Trophoblast cell (in vitro differentiated cells and primary cell): Measurements from ENCODE around the gene SLFN12L.

ENCODE experiments used
- DNase-seq, 2 donors: peaks; one replicate each; pipeline ENCODE4 v3.0.0-alpha.2; 2016
- H2AFZ ChIP-seq: 2 replicates; pipeline ENCODE4 v1.6.1; 2013; ENCODE audit warnings: low read length, moderate library complexity, mild to moderate bottlenecking; ENCODE audit not compliant: insufficient read depth, poor library complexity
- H2AK5ac ChIP-seq: 2 replicates; pipeline ENCODE4 v1.6.1; 2013; ENCODE audit warnings: mild to moderate bottlenecking, low read length
- H2BK120ac ChIP-seq: 2 replicates; pipeline ENCODE4 v1.6.1; 2013; ENCODE audit warnings: low read length, mild to moderate bottlenecking, moderate library complexity; ENCODE audit not compliant: insufficient read depth, poor library complexity
- H2BK12ac ChIP-seq: 2 replicates; pipeline ENCODE4 v1.6.1; 2013; ENCODE audit warnings: mild to moderate bottlenecking, low read length, moderate library complexity
- H2BK5ac ChIP-seq: 2 replicates; pipeline ENCODE4 v1.6.1; 2013; ENCODE audit warnings: low read length, low read depth, moderate library complexity, mild to moderate bottlenecking; ENCODE audit not compliant: poor library complexity
- H3K14ac ChIP-seq: 2 replicates; pipeline ENCODE4 v1.6.1; 2013; ENCODE audit warnings: mild to moderate bottlenecking, low read length
- H3K18ac ChIP-seq: 2 replicates; pipeline ENCODE4 v1.6.1; 2013; ENCODE audit warnings: mild to moderate bottlenecking, low read length
- H3K23ac ChIP-seq: 2 replicates; pipeline ENCODE4 v1.6.1; 2013; ENCODE audit warnings: low read length
- H3K27ac ChIP-seq: 2 replicates; pipeline ENCODE4 v1.5.1; 2013; ENCODE audit warnings: low read depth, mild to moderate bottlenecking, inconsistent platforms, low read length, moderate library complexity
- H3K27me3 ChIP-seq: 2 replicates; pipeline ENCODE4 v1.6.1; 2013; ENCODE audit warnings: inconsistent platforms, mild to moderate bottlenecking, low read length, moderate library complexity; ENCODE audit not compliant: insufficient read depth
- H3K36me3 ChIP-seq, 2 experiments: 1 replicate in 1 of 2; 2 replicates in 1 of 2; pipeline ENCODE4 v1.6.1; 2013; ENCODE audit warnings: low read length in 2 of 2, mild to moderate bottlenecking in 2 of 2, moderate library complexity in 1 of 2; ENCODE audit not compliant: insufficient read depth in 2 of 2, control insufficient read depth in 1 of 2
- H3K4ac ChIP-seq: 2 replicates; pipeline ENCODE4 v1.6.1; 2013; ENCODE audit warnings: low read depth, mild to moderate bottlenecking, low read length, moderate library complexity
- H3K4me1 ChIP-seq, 2 experiments: 1 replicate in 1 of 2; 2 replicates in 1 of 2; pipeline ENCODE4 v1.6.1; 2013; ENCODE audit warnings: low read length in 2 of 2, mild to moderate bottlenecking in 2 of 2, moderate library complexity in 1 of 2; ENCODE audit not compliant: insufficient read depth in 2 of 2, control insufficient read depth in 1 of 2
- H3K4me2 ChIP-seq: 2 replicates; pipeline ENCODE4 v1.6.1; 2013; ENCODE audit warnings: inconsistent platforms, mild to moderate bottlenecking, low read length, moderate library complexity
- H3K4me3 ChIP-seq: 2 replicates; pipeline ENCODE4 v1.5.1; 2013; ENCODE audit warnings: mild to moderate bottlenecking, low read depth, low read length, inconsistent platforms
- H3K79me1 ChIP-seq: one replicate; pipeline ENCODE4 v1.6.1; 2013; ENCODE audit warnings: low read length
- H3K79me2 ChIP-seq: 2 replicates; pipeline ENCODE4 v1.6.1; 2013; ENCODE audit warnings: low read length, mild to moderate bottlenecking; ENCODE audit not compliant: control insufficient read depth, insufficient read depth, poor library complexity
- H3K9ac ChIP-seq: 2 replicates; pipeline ENCODE4 v1.6.1; 2013; ENCODE audit warnings: mild to moderate bottlenecking, low read length
- H3K9me3 ChIP-seq: 2 replicates; pipeline ENCODE4 v1.6.1; 2013; ENCODE audit warnings: low read depth, mild to moderate bottlenecking, control low read depth, inconsistent platforms, low read length; ENCODE audit not compliant: insufficient read depth
- H4K12ac ChIP-seq: 2 replicates; pipeline ENCODE4 v1.6.1; 2013; ENCODE audit warnings: low read depth, mild to moderate bottlenecking, low read length, moderate library complexity
- H4K8ac ChIP-seq: 2 replicates; pipeline ENCODE4 v1.6.1; 2013; ENCODE audit warnings: low read depth, mild to moderate bottlenecking, low read length, moderate library complexity
- H4K91ac ChIP-seq: one replicate; pipeline ENCODE4 v1.6.1; 2013; ENCODE audit warnings: low read depth, mild to moderate bottlenecking, low read length, moderate library complexity
- WGBS: extraction: QIAGEN DNeasy Blood & Tissue Kit; methylation state at CpG from one replicate; pipeline ENCODE4 v1.1.7; 2013; ENCODE audit warnings: missing lambda C conversion rate; ENCODE audit not compliant: insufficient read length, insufficient coverage; ENCODE audit errors: extremely low coverage; 5-methylcytosine and 5-hydroxymethylcytosine counted together

The SLFN12L gene

GRCh38 chr17:35496451-35497290 is 40.8 kb downstream of the SLFN12L start:
- no peak overlapping the region for H4K12ac ChIP-seq
- no peak overlapping the region for H3K9ac ChIP-seq
- no peak overlapping the region for H3K4ac ChIP-seq
- H4K8ac ChIP-seq: no peak overlapping the region
- no CpG with 5 or more reads among the region's 30 CpGs for WGBS
- H3K4me1 ChIP-seq: no peaks in the 10 kb centered on the region
- no peak for DNase-seq
- no peak overlapping the region for H3K27ac ChIP-seq
- H2AFZ ChIP-seq: no peak overlapping the region
- H3K79me1 ChIP-seq: no peaks in the 10 kb centered on the region
- H3K4me2 ChIP-seq: no peak overlapping the region
- H2BK120ac ChIP-seq: no peak overlapping the region
- H3K18ac ChIP-seq: no peak overlapping the region
- no peak overlapping the region for H3K14ac ChIP-seq
- no peaks in the 10 kb centered on the region for H3K36me3 ChIP-seq
- H2AK5ac ChIP-seq: no peak overlapping the region
- H3K27me3 ChIP-seq: peaks cover 58% of the 10 kb centered on the region
- H3K4me3 ChIP-seq: no peak overlapping the region
- H2BK5ac ChIP-seq: no peak overlapping the region
- no peaks in the 10 kb centered on the region for H3K79me2 ChIP-seq
- no peak overlapping the region for H4K91ac ChIP-seq
- H3K23ac ChIP-seq: no peak overlapping the region
- peaks cover 16% of the 10 kb centered on the region for H3K9me3 ChIP-seq
- H2BK12ac ChIP-seq: no peak overlapping the region

- H4K12ac ChIP-seq: no peak overlapping the region
- no peak overlapping the region for H2AK5ac ChIP-seq
- no peak overlapping the region for H3K4me2 ChIP-seq
- H3K9me3 ChIP-seq: peaks cover 21% of the 10 kb centered on the region
- DNase-seq: no peak
- no peaks in the 10 kb centered on the region for H3K36me3 ChIP-seq
- H3K4ac ChIP-seq: no peak overlapping the region
- no peak overlapping the region for H2BK5ac ChIP-seq
- no peak overlapping the region for H3K9ac ChIP-seq
- peaks cover 77% of the 10 kb centered on the region for H3K27me3 ChIP-seq
- H4K8ac ChIP-seq: no peak overlapping the region
- no peak overlapping the region for H3K4me3 ChIP-seq
- no peak overlapping the region for H3K23ac ChIP-seq
- no CpG with 5 or more reads among the region's 2 CpGs for WGBS
- H3K18ac ChIP-seq: no peak overlapping the region
- H3K4me1 ChIP-seq: peaks cover 0 to 2% of the 10 kb centered on the region in 2 experiments
- no peak overlapping the region for H3K14ac ChIP-seq
- no peaks in the 10 kb centered on the region for H3K79me2 ChIP-seq
- H2BK12ac ChIP-seq: no peak overlapping the region
- no peak overlapping the region for H2AFZ ChIP-seq
- H2BK120ac ChIP-seq: no peak overlapping the region
- H3K79me1 ChIP-seq: no peaks in the 10 kb centered on the region
- no peak overlapping the region for H3K27ac ChIP-seq
- no peak overlapping the region for H4K91ac ChIP-seq
These were observed 44.4 kb downstream of the SLFN12L start for GRCh38 chr17:35493040-35493439.

- no peak overlapping the region for H2BK120ac ChIP-seq
- no peak overlapping the region for H4K8ac ChIP-seq
- no CpG with 5 or more reads among the region's 3 CpGs for WGBS
- H3K79me1 ChIP-seq: no peaks in the 10 kb centered on the region
- no peak for DNase-seq
- no peak overlapping the region for H2AK5ac ChIP-seq
- H3K4me2 ChIP-seq: no peak overlapping the region
- H3K4me1 ChIP-seq: peaks cover 2% of the 10 kb centered on the region in 2 experiments
- no peak overlapping the region for H2BK5ac ChIP-seq
- H2AFZ ChIP-seq: no peak overlapping the region
- H3K4ac ChIP-seq: no peak overlapping the region
- no peak overlapping the region for H3K18ac ChIP-seq
- H3K9me3 ChIP-seq: peaks cover 25% of the 10 kb centered on the region
- H3K27ac ChIP-seq: no peak overlapping the region
- H3K79me2 ChIP-seq: no peaks in the 10 kb centered on the region
- no peak overlapping the region for H3K4me3 ChIP-seq
- peaks cover 78% of the 10 kb centered on the region for H3K27me3 ChIP-seq
- H3K23ac ChIP-seq: no peak overlapping the region
- no peaks in the 10 kb centered on the region for H3K36me3 ChIP-seq
- no peak overlapping the region for H3K9ac ChIP-seq
- H4K12ac ChIP-seq: no peak overlapping the region
- H2BK12ac ChIP-seq: no peak overlapping the region
- H3K14ac ChIP-seq: no peak overlapping the region
- no peak overlapping the region for H4K91ac ChIP-seq
These were observed 46.1 kb downstream of the SLFN12L start for GRCh38 chr17:35491417-35491816.

- no peaks in the 10 kb centered on the region for H3K79me2 ChIP-seq
- no peak overlapping the region for H4K12ac ChIP-seq
- no CpG with 5 or more reads among the region's 18 CpGs for WGBS
- DNase-seq: no peak
- no peak overlapping the region for H4K8ac ChIP-seq
- peaks cover 67% of the 10 kb centered on the region for H3K27me3 ChIP-seq
- H3K27ac ChIP-seq: no peak overlapping the region
- H3K9ac ChIP-seq: no peak overlapping the region
- no peak overlapping the region for H2BK120ac ChIP-seq
- no peak overlapping the region for H2AFZ ChIP-seq
- no peak overlapping the region for H2BK12ac ChIP-seq
- H3K36me3 ChIP-seq: no peaks in the 10 kb centered on the region
- no peak overlapping the region for H3K4me2 ChIP-seq
- no peak overlapping the region for H3K4ac ChIP-seq
- no peak overlapping the region for H2BK5ac ChIP-seq
- no peak overlapping the region for H3K23ac ChIP-seq
- H3K4me3 ChIP-seq: no peak overlapping the region
- H3K9me3 ChIP-seq: peaks cover 22% of the 10 kb centered on the region
- H3K4me1 ChIP-seq: peaks cover 2% of the 10 kb centered on the region in 2 experiments
- H3K18ac ChIP-seq: no peak overlapping the region
- no peak overlapping the region for H2AK5ac ChIP-seq
- H4K91ac ChIP-seq: no peak overlapping the region
- no peak overlapping the region for H3K14ac ChIP-seq
- no peaks in the 10 kb centered on the region for H3K79me1 ChIP-seq
These were observed 47.5 kb downstream of the SLFN12L start for GRCh38 chr17:35489944-35490343.
